Measurements from ENCODE around the gene ESRRA.

- TF ChIP-seq CTCF (IDR thresholded peaks at IDR 0.05) (no peak), POLR2A (IDR thresholded peaks at IDR 0.05) (no peak)
These were observed 9.6 kb upstream of the ESRRA start for GRCh38 chr11:64295760-64296159.
